Measurements from ENCODE around the gene BCL7C.
"Not testable (repeated sequence)": the region's sequence is repeated elsewhere in the genome, so short reads cannot be mapped to it uniquely, and the experiment has no call there.

Gene BCL7C

DNA sequence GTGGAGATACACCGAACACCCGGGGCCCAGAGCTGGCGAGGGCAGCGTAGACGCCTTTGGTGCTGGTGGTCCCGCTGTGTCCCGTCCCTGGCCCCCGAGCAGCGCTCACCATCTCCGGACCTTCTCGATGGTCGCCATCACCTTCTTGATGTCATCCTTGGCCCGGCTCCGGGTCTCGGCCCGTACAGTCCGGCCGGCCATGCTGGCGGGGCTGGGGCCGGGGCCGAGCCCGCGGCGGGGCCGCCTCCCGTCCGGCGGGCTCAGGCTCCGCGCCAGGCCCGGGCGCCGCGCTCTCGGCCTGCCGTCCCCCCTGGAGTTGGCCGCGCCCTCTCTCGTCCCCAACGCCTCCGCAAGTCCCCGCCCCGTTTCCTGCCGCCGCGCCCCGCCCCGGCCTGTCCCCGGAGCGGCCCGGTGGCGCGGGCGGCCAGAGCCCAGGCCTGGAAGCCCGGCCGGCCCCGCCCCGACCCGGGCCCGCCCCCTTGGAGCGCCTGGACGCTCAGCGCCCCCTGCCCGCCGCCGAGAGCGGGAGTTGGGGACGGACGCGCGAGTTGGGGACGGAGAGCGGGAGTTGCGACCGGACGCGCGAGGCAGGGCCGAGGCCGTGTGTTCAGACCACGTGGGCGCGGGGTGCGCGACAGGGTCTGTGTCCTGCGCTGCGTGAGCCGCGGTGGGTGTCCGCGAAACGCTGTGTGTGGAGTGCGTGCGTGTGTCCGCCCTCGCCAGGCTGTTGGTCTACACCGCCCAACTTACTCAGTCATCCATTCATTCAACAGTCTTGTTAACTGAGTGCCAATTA is at the start of gene BCL7C:
Gene BCL7C, minus strand, starts transcription at position 334 of the 796 bp plus-strand sequence. Its CDS starts 133 bp downstream, at position 201.
- DNase-seq = peak; percentile 56 to 65

DNA sequence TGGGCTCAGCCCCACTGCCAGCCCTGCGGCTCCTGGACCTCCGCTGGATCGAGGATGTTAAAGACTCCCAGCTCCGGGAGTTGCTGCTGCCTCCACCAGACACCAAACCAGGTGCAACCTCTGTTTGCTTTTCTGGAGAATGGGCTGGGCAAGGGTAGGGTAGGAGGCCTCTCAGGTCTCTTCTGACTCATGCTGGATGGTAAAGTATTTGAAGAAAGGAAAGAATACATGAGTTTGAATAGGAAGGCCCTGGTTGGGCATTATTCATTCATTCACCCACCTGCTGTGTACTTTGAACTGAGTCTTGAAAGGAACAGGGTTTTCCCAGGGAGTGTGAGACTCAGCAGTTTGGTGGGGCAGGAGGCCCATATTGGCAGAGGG is 48.5 kb upstream of the BCL7C start:
- DNase-seq = no peak

DNA sequence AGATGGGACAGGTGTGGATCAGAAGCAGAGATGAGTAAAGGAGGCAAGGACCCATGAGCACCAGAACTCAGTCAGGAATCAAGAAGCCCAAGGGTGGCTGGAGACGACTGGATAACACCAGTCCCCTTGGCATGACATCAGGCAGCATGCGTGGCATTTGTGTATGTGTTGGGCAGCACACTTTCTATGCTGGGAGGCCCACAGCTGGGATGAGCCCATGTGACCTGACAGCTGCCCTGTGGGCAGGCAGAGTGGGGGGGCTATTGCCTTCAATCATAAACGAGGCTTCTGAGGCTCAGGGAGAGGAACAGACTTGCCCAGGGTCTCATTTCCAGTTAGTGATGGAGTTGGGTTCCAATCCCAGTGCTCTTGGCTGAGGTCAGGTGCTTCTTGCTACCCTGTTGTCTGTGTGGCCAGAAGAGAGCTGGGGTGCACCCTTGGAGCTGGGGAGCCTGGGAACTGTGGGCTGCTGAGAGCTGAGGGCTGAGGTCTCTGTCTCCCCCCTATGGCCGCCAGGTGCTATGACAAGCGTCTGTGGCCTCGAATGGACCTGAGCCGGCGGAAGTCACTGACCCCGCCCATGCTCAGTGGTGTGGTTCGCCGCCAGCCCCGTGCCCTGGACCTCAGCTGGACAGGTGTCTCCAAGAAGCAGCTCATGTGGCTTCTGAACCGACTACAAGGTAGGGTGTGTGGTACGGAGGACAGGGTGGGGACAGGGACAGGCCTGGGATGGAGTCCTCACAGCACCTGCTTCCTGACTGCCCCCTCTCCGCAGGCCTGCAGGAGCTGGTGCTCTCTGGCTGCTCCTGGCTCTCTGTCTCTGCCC is 47.9 kb upstream of the BCL7C start:
- DNase-seq = peak; percentile 36 to 48

GRCh38 chr16:30939571-30939970 is 45.7 kb upstream of the BCL7C start:
- not testable (repeated sequence) for DNase-seq

- DNase-seq = no peak
These were observed 43.8 kb upstream of the BCL7C start for GRCh38 chr16:30937692-30938091.

- peak; percentile 16 to 52 for DNase-seq
These were observed 41.1 kb upstream of the BCL7C start for GRCh38 chr16:30934827-30935557.

DNA sequence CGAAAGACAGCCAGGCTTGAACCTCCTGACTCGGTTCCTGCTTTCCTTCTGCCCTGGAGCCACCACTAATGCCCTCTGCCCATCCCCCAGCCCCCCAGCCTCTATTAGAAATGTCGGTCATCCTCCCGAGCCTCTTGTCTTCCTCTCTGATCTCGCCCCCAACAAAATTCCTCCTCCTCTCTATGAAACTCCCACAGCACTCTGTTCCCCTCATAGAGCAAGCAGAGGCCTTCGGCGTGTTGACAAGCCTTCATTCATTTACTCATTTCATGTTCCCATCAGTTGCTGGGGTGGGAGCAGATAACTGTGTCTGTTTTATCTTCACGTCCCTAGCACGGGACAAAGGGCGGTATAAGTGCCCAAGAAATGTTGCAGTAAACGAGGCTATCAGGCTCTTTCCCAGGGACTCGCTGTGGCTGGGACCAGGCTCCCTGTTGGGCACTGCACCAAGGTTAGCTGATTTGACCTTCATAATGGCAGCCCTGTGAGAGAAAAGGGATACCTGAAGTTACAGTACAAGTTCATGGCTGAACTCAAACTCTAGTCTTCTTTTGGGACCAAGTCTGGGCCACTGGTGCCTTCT is 37.3 kb upstream of the BCL7C start:
- DNase-seq = no peak

GRCh38 chr16:30930160-30930571 is 36.3 kb upstream of the BCL7C start:
- DNase-seq = no peak

- no peak for DNase-seq
These were observed 35.3 kb upstream of the BCL7C start for GRCh38 chr16:30929167-30929566.

DNA sequence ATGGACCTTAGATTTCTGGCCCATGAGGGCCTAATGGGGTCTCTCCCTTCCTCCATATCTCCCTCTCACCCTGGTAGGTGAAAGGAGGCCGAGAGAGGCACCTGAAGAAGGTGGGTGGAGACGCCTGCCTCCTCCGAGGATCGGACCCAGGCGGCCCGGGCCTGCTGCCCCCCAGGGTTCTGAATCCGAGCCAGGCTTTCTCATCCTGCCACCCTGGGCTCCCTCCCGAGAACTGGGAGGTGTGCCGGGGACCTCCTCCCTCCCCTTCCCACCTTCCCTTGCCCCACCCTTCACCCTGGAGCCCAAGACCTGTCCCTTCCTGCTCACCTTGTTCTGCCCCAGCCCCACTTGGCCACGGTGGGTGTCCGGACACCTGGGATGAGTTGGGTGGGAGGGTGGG is 34.5 kb upstream of the BCL7C start:
- no peak for DNase-seq

DNA sequence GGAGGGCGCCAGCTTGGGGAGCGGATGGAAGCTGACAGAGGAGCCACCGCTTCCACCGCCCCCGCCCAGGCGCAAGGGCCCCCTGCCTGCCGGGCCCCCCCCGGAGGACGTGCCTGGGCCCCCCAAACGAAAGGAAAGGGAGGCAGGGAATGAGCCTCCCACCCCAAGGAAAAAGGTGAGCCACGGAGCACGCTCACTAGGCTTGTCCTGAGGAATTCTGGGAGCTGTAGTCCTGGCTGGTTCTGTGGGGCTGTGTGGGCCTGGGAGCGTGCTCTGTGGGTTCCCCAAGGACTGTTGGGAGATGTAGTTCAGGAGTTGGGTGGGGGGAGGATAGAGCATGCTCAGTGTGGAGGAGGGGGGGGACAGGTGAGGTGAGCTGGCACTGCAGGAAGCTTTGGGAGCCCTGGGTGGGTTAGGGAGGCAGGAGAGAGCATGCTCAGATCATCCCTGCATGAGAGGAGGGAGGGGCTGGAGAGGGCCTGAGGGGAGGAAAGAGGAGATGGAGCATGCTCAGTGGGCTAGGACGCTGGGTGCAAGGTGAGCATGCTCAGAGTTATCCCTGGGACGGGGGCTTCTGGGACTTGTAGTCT is 34.0 kb upstream of the BCL7C start:
- no peak for DNase-seq

DNA sequence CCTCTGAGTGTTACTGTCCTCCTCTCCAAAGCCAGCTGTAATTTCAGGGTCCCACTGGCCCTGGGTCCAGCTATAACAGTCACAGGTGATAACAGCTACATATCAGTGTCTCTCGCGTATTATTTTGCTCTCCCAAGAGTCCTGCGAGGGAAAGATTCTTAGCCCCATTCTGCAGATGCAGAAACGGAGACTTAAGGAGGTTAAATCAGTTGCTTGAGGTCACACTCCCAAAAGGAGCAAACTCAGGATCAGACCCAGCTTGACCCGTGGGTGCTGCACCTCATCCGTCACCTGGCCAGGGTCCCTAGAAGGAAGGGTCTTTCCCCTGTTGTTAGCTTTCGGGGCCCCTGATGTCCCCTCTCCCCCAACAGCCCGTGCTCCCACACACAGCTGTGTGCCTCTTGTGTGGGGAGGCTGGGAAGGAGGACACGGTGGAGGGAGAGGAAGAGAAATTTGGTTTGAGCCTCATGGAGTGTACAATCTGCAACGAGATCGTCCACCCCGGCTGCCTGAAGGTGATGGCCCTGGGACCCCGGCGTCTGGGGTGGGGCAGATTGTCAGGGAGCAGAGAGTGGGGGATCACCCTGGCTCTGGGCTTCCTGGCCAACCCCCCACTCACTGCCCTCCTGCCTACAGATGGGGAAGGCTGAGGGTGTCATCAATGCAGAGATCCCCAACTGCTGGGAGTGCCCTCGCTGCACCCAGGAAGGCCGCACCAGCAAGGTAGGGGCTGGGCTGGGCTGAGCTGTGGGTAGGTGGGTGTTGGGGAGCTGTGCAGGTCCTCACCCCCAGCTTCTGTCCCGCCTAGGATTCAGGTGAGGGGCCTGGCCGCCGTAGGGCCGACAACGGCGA is 33.3 kb upstream of the BCL7C start:
- no peak for DNase-seq

DNA sequence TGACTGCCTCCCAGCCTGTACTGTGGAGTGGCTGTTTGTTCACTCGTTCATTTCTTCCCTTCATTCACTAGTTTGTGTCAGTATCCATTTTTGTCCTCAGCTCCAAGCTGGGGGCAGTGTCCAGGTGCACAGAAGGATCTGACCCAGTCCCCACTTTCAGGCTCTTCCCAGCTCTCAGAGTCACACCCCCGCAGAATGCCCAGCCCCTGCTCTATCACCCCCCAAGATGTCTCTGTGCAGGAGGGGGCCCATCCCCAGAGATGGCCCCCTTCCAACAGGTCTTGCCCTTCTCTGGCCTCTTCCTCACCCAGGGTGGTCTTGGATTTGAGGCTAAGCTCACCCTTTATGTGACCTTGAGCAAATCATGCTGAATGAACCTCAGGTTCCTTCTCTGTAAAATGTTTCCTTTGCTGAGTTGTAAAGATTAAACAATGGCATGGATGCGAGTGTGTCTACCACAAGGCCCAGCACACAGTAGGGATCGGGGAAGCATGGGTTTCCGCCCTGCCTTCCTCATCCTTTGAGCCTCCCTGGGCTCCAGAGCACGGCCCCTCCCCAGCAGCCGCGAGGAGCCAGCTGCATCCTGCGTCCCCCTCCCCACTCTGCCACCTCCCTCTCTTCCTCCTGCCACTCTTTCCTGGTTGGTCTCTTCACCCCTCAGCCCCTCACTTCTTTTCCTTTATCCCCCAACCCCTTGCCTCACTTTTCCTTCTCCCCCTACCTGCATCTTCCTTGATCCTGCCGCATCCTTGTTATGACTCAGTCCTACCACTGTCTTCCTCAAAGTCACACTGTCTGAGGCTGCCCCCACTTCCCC is 32.3 kb upstream of the BCL7C start:
- DNase-seq = no peak

GRCh38 chr16:30925632-30925987 is 31.7 kb upstream of the BCL7C start:
- DNase-seq = no peak

GRCh38 chr16:30924913-30925631 is 31.2 kb upstream of the BCL7C start:
- no peak for DNase-seq

GRCh38 chr16:30924076-30924912 is 30.4 kb upstream of the BCL7C start:
- no peak for DNase-seq

DNA sequence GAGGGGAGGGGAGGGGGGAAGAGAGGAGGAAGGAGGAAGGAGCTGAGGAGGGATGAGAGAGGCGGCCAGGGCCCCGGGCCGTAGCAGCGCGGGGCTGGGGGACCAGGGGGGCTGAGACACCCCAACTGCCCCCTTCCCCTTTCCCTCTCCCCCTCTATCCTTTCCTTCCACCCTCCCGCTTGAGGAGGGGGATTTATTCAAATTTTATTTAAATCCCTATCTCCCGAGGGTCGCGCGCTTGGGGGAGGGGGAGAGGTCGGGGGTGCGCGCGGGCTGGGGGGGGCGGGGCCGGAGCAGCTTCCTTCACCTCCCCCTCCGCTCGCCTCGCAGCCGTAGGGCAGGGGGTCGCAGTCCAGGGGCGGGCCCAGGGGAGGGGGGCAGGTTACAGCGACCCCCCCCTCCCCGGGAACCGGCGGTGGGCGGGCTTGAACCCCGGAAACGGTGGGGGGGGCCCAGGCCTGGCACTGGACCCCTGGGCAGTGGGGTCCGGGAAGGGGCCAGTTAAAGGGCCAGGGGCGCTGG is 29.7 kb upstream of the BCL7C start, which contains the start of gene FBXL19:
Gene FBXL19, plus strand, starts transcription at position 19 of the 522 bp plus-strand sequence. CDS start 2,183 bp downstream, outside the sequence.
- no peak for DNase-seq

DNA sequence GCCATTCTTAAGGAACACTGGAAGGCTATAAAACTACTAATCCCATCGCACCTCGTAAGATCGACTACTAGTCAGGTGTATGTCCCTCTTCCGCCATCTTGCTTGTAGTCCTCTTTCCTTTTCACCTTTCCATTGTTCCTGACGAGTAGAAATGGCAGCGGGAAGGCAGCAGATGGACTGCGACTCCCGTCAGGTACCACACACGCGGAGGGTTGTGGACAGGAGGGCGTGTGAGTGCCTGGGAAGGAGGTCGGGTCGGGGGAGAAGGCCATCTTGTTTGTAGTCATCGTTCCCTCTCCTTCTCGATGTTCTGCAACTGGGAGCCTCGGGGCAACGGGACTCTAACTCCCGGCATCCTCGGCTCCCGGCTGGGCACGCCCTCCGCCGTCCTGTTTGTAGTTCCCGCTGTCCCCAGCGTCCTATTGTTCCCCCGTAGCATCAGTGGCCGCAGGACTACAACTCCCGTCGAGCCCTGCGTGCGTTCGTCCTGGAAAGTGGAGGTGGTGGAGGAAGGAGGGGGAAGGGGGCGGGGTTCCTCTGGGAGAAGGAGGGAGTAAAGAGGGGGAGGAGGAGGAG is 29.2 kb upstream of the BCL7C start:
- DNase-seq = peak; percentile 98
